WTC11 (cell line): ENCODE data around the gene TRIM17. TPM values are rescaled to one million over a fixed set of nuclear protein-coding genes. Genes with fewer than 3 reads are reported as not detected.

Source experiments
- ATAC-seq: fragments of 200-7000 bp; cut with Tn5 transposase; 2 replicates; pipeline ENCODE4 v1.10.0; 2021; ENCODE audit warnings: mild to moderate bottlenecking, moderate library complexity
- CTCF ChIA-PET: fragments of 300-600 bp; sonication (Branson Sonifier 250); formaldehyde crosslinking; loops from one replicate; lab custom pipeline; 2021; ENCODE audit warnings: antibody characterized with exemption; lab: Charles Lee
- POLR2A ChIA-PET: fragments of 350-600 bp; sonication (Branson Sonifier 250); formaldehyde crosslinking; loops from one replicate; lab custom pipeline; 2021; ENCODE audit warnings: antibody characterized with exemption; lab: Charles Lee
- DNase-seq: peaks from one replicate; pipeline ENCODE4 v3.0.0; 2021; ENCODE audit warnings: low spot score
- H3K27ac Mint-ChIP-seq: 2 replicates; pipeline ENCODE4 v1.8.0; 2021; ENCODE audit warnings: mixed read lengths
- H3K27me3 Mint-ChIP-seq: 2 replicates; pipeline ENCODE4 v1.8.0; 2021; ENCODE audit warnings: low read depth, mild to moderate bottlenecking, moderate library complexity, mixed read lengths
- H3K36me3 Mint-ChIP-seq: 2 replicates; pipeline ENCODE4 v1.8.0; 2021; ENCODE audit warnings: mixed read lengths
- H3K4me1 Mint-ChIP-seq: 2 replicates; pipeline ENCODE4 v1.8.0; 2022; ENCODE audit warnings: mixed read lengths
- H3K4me3 Mint-ChIP-seq: 2 replicates; pipeline ENCODE4 v1.8.0; 2021; ENCODE audit warnings: mild to moderate bottlenecking, moderate library complexity, mixed read lengths
- H3K9me3 Mint-ChIP-seq: 2 replicates; pipeline ENCODE4 v1.8.0; 2021; ENCODE audit warnings: mixed read lengths
- AFF4 ChIP-seq: sonication (generic); formaldehyde crosslinking; IDR thresholded peaks from 2 replicates; pipeline ENCODE4 v1.8.1; 2023; ENCODE audit warnings: mild to moderate bottlenecking, missing genetic modification reagents, borderline replicate concordance
- AR ChIP-seq: fragments of 250-450 bp; sonication (Bioruptor Pico); IDR thresholded peaks from 2 replicates; pipeline ENCODE4 v1.9.0; 2021; ENCODE audit warnings: mild to moderate bottlenecking
- ATF1 ChIP-seq: sonication (generic); formaldehyde crosslinking; IDR thresholded peaks from 2 replicates; pipeline ENCODE4 v1.8.1; 2023; ENCODE audit warnings: mild to moderate bottlenecking, moderate library complexity, missing genetic modification reagents
- CBFB ChIP-seq: sonication (generic); formaldehyde crosslinking; IDR thresholded peaks from 2 replicates; pipeline ENCODE4 v1.8.1; 2022; ENCODE audit warnings: mild to moderate bottlenecking, low read depth, missing genetic modification reagents
- CREB1 ChIP-seq: sonication (generic); formaldehyde crosslinking; IDR thresholded peaks from 2 replicates; pipeline ENCODE4 v1.8.0; 2023; ENCODE audit warnings: mild to moderate bottlenecking, missing genetic modification reagents
- GABPB1 ChIP-seq: sonication (generic); formaldehyde crosslinking; IDR thresholded peaks from 2 replicates; pipeline ENCODE4 v1.8.1; 2023; ENCODE audit warnings: mild to moderate bottlenecking, missing genetic modification reagents
- JAZF1 ChIP-seq: fragments of 250-450 bp; sonication (Bioruptor Pico); IDR thresholded peaks from 2 replicates; pipeline ENCODE4 v1.9.0; 2021; ENCODE audit warnings: moderate library complexity, mild to moderate bottlenecking, inconsistent platforms
- KAT7 ChIP-seq: sonication (generic); formaldehyde crosslinking; IDR thresholded peaks from 2 replicates; pipeline ENCODE4 v1.8.1; 2023; ENCODE audit warnings: missing genetic modification reagents, mild to moderate bottlenecking, borderline replicate concordance
- MYBL2 ChIP-seq: sonication (generic); formaldehyde crosslinking; IDR thresholded peaks from 2 replicates; pipeline ENCODE4 v1.8.1; 2023; ENCODE audit warnings: mild to moderate bottlenecking, moderate library complexity, missing genetic modification reagents
- NFATC4 ChIP-seq: fragments of 250-450 bp; sonication (Bioruptor Pico); IDR thresholded peaks from 2 replicates; pipeline ENCODE4 v1.9.0; 2021; ENCODE audit warnings: mild to moderate bottlenecking
- NFE2L1 ChIP-seq: sonication (generic); formaldehyde crosslinking; IDR thresholded peaks from 2 replicates; pipeline ENCODE4 v1.8.1; 2023; ENCODE audit warnings: missing genetic modification reagents
- NR3C1 ChIP-seq: sonication (generic); formaldehyde crosslinking; conservative IDR thresholded peaks from 2 replicates; pipeline ENCODE4 v1.8.1; 2023; ENCODE audit warnings: low read depth, mild to moderate bottlenecking, missing genetic modification reagents
- PRDM15 ChIP-seq: sonication (generic); formaldehyde crosslinking; IDR thresholded peaks from 2 replicates; pipeline ENCODE4 v1.8.0; 2022; ENCODE audit warnings: missing genetic modification reagents
- STAT6 ChIP-seq: sonication (generic); formaldehyde crosslinking; conservative IDR thresholded peaks from 2 replicates; pipeline ENCODE4 v1.8.1; 2023; ENCODE audit warnings: mild to moderate bottlenecking, low read depth, missing genetic modification reagents, moderate library complexity
- ZBTB21 ChIP-seq: sonication (generic); formaldehyde crosslinking; IDR thresholded peaks from 2 replicates; pipeline ENCODE4 v1.8.1; 2023; ENCODE audit warnings: mild to moderate bottlenecking, missing genetic modification reagents, borderline replicate concordance
- ZNF281 ChIP-seq: sonication (generic); formaldehyde crosslinking; IDR thresholded peaks from 2 replicates; pipeline ENCODE4 v1.8.0; 2023; ENCODE audit warnings: mild to moderate bottlenecking, missing genetic modification reagents
- ZNF396 ChIP-seq: fragments of 250-450 bp; sonication (Bioruptor Pico); IDR thresholded peaks from 2 replicates; pipeline ENCODE4 v1.8.0; 2021; ENCODE audit warnings: mild to moderate bottlenecking, moderate library complexity, borderline replicate concordance
- total RNA-seq: library from RNA; stranded (reverse); gene quantifications from 3 replicates; pipeline ENCODE4 v1.2.3, GENCODE V29; 2021
- TF ChIP-seq, protein P1 (sequence below): sonication (generic); formaldehyde crosslinking; IDR thresholded peaks from 2 replicates; pipeline ENCODE4 v1.8.1; 2022; ENCODE audit warnings: mild to moderate bottlenecking, missing genetic modification reagents, moderate library complexity, borderline replicate concordance

Gene TRIM17
- total RNA-seq, 1 experiment from 2014 or later = 2.6 TPM

DNA sequence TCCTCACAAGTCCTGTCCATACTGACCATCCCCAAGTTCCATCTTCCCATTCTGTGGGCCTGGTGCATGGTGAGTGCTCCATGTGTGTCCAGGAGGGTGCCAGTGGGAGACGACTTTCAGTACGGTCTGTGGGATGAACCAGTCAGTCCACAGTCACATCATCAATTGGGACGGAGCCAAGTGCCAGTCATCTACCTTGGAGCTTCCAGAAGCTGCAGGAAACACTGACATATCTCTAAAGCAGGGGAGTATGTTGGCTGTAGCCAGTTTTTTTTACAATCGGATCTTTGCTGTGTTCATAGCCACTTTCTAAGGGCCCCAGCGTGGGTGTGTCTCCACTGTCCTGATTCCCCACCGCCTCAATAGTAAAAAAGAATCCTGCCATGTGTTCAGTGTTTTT, 13.6 kb upstream of the TRIM17 start:
- ChIA-PET POLR2A (no interaction called here), CTCF (no interaction called here)
- Mint-ChIP-seq H3K4me3 (no peak overlapping the region), H3K27me3 (peaks cover 51% of the 10 kb centered on the region), H3K36me3 (0 out of 2 replicates have a peak, but pooled peaks cover 2% of the 10 kb centered on the region), H3K9me3 (no peaks in the 10 kb centered on the region), H3K4me1 (peaks cover 15% of the 10 kb centered on the region), H3K27ac (no peak overlapping the region)
- TF ChIP-seq NFE2L1 (CRISPR knock-in tag) (no peak), MYBL2 (CRISPR knock-in tag) (no peak), JAZF1 (CRISPR knock-in tag) (no peak), NR3C1 (CRISPR knock-in tag) (no peak), CREB1 (no peak), STAT6 (CRISPR knock-in tag) (no peak), ATF1 (CRISPR knock-in tag) (no peak), CBFB (CRISPR knock-in tag) (no peak), ZNF396 (no peak), AR (no peak), GABPB1 (no peak), ZNF281 (CRISPR knock-in tag) (no peak), PRDM15 (CRISPR knock-in tag) (no peak), AFF4 (CRISPR knock-in tag) (no peak), NFATC4 (no peak), KAT7 (CRISPR knock-in tag) (no peak), ZBTB21 (CRISPR knock-in tag) (no peak)
- TF ChIP-seq, protein P1, sequence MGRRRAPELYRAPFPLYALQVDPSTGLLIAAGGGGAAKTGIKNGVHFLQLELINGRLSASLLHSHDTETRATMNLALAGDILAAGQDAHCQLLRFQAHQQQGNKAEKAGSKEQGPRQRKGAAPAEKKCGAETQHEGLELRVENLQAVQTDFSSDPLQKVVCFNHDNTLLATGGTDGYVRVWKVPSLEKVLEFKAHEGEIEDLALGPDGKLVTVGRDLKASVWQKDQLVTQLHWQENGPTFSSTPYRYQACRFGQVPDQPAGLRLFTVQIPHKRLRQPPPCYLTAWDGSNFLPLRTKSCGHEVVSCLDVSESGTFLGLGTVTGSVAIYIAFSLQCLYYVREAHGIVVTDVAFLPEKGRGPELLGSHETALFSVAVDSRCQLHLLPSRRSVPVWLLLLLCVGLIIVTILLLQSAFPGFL (CRISPR knock-in tag) = no peak
- ATAC-seq (no peak), DNase-seq (no peak)
